Measurements from ENCODE around the gene POLR2L.

POLR2L gene

DNA sequence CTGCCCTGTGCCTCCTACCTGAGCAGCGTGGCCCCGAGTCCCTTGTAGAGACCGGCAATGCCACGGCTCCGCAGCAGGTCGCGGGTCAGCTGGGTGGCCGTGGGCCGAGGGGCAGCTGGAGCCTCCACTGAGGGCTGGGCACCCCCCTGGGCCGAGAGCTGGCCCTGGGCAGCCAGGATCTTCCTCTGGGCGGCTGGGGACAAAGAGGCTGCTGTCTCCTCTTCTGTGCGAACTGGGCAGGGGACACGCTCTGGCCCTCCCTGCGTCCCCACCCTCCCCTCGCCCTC lies 49.9 kb downstream of the POLR2L start:
- TF ChIP-seq, protein P1, sequence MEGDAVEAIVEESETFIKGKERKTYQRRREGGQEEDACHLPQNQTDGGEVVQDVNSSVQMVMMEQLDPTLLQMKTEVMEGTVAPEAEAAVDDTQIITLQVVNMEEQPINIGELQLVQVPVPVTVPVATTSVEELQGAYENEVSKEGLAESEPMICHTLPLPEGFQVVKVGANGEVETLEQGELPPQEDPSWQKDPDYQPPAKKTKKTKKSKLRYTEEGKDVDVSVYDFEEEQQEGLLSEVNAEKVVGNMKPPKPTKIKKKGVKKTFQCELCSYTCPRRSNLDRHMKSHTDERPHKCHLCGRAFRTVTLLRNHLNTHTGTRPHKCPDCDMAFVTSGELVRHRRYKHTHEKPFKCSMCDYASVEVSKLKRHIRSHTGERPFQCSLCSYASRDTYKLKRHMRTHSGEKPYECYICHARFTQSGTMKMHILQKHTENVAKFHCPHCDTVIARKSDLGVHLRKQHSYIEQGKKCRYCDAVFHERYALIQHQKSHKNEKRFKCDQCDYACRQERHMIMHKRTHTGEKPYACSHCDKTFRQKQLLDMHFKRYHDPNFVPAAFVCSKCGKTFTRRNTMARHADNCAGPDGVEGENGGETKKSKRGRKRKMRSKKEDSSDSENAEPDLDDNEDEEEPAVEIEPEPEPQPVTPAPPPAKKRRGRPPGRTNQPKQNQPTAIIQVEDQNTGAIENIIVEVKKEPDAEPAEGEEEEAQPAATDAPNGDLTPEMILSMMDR (IDR thresholded peaks at IDR 0.05) = no peak
- Histone ChIP-seq H3K4me3 (ENCODE audit: low read depth in 1 of 2, low read length in 1 of 2) (no peak overlapping the region), H3K27me3 (peaks cover 39% of the 10 kb centered on the region), H3K9me3 (no peaks in the 10 kb centered on the region), H3K36me3 (peaks cover 7% of the 10 kb centered on the region), H3K27ac (no peak overlapping the region), H3K4me1 (ENCODE audit: control insufficient read depth in 1 of 2, insufficient read depth in 1 of 2, low read depth in 1 of 2, low read length in 1 of 2) (peaks cover 18 to 27% of the 10 kb centered on the region in 2 experiments)

DNA sequence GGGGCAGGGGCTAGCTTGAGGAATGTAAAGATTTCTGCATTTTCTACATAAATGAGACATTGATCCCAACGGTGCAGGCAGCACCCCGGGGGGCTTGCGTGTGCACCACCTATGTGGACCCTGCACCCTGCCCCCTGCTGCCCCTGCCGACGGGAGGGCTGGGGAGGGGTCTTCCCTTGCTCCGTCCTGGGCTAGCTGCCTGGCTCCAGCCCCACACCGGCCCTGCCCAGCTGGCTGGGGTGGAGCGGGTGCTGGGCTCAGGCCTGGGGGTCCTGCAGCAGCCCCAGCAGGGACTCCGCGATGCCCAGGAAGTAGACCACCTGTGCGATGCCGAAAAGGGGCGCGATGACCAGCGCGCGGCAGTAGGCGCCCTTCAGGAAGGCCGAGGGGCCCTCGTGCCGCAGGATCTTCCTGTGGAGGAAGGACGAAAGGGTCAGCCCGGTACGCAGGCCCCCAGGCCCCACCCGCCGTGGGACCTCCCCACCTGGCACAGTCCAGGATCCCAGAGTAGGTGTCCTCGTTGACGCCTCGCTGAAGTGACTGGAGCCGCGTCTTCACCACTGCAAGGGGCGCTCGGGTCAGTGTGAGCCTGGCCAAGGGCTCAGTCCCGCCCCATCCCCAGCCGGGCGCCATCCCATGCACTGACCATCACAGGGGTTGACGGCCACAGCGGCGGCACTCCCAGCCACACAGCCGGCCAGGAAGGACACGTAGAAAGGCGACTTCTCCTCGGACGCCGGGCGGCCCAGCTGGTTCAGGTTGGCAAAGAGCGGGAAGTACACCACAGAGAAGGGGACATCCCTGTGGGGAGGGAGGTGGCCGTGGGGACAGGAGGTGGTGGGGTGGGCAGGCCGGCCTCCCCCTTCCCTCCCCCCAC lies 50.4 kb downstream of the POLR2L start:
- no peaks in the 10 kb centered on the region for H3K9me3 ChIP-seq
- H3K27me3 ChIP-seq = peaks cover 39% of the 10 kb centered on the region
- H3K4me3 ChIP-seq (ENCODE audit: low read depth in 1 of 2, low read length in 1 of 2) = no peak overlapping the region
- no peak overlapping the region for H3K27ac ChIP-seq
- TF ChIP-seq, protein P1 (IDR thresholded peaks at IDR 0.05) = no peak
- H3K4me1 ChIP-seq (ENCODE audit: control insufficient read depth in 1 of 2, insufficient read depth in 1 of 2, low read depth in 1 of 2, low read length in 1 of 2) = peaks cover 12 to 21% of the 10 kb centered on the region in 2 experiments
- H3K36me3 ChIP-seq = peaks cover 7% of the 10 kb centered on the region

DNA sequence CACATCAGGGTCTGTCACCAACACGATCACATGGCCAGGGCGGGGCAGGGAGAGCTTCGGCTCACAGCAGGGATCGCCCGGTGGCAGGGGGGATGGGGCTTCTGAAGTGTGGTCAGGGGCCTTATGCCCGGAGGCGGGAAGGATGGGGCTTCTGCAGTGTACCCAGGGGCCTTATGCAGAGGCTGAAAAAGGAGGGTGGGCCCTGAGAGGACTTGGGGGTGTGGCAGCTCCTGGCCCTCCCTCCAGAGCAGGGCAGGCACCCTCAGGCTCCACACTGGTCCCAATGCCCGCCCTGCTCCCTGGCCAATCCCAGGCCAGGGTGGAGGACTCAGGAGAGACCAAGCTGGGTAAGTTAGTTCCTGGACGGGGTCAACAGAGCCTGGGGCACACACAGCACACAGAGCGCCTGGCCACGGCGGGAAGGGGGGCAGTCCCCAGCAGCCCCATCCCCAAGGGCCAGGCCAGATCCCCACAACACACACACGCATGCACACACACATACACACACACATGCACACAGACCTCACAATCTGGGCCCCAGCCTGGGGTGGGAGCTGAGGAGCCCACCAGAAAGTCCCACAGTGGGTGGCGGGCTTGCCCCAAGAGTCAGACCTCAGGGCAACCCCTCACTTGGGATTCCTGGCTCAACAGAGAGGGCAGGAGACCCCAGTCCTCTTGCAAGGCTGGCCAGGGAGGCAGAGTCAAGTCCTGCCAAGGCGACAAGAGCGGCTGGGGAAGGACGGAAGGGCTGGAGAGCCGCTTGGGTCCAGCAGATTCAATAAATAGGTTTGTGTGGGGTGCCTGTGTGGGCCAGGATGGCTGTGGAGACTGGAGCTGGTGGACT lies 51.4 kb downstream of the POLR2L start:
- Histone ChIP-seq H3K4me1 (ENCODE audit: control insufficient read depth in 1 of 2, insufficient read depth in 1 of 2, low read depth in 1 of 2, low read length in 1 of 2) (peaks cover 4 to 11% of the 10 kb centered on the region in 2 experiments), H3K9me3 (no peaks in the 10 kb centered on the region), H3K27ac (no peak overlapping the region), H3K36me3 (peaks cover 7% of the 10 kb centered on the region), H3K4me3 (ENCODE audit: low read depth in 1 of 2, low read length in 1 of 2) (no peak overlapping the region), H3K27me3 (peaks cover 39% of the 10 kb centered on the region)
- TF ChIP-seq, protein P1 (IDR thresholded peaks at IDR 0.05) = no peak

DNA sequence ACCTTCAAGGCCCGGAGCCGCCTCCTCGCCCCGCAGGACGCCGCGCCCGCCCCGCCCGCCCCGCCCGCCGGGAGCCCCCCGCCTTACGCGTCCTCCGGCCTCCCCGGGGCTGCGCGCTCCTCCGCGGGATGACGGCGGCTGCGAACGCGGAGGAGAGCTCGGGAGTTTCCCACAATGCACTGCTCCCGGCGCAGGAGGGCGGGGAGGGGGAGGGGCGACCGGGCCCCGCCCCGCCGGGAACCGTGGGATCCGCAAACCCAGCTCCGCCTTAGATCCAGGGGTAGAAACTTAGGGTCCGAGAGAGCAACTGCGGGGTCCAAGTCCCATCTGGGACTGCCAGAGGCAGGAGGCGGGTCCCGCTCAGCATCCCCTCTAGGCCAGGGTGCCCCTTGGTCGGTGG lies 52.4 kb downstream of the POLR2L start, which contains the start of gene CEND1:
TSS of gene CEND1 (minus strand) at position 148 of the 400 bp plus-strand sequence. CDS start 1,514 bp downstream, outside the sequence.
- no peak within 1 kb of the TSS for H3K27ac ChIP-seq
- H3K27me3 ChIP-seq = peaks cover 39% of the 10 kb centered on the region
- no peak within 1 kb of the TSS for H3K4me3 ChIP-seq (ENCODE audit: low read depth in 1 of 2, low read length in 1 of 2)
- TF ChIP-seq, protein P1 (IDR thresholded peaks at IDR 0.05) = no peak
- H3K9me3 ChIP-seq = no peaks in the 10 kb centered on the region
- peaks cover 7% of the 10 kb centered on the region for H3K36me3 ChIP-seq
- peaks cover 0 to 2% of the 10 kb centered on the region in 2 experiments for H3K4me1 ChIP-seq (ENCODE audit: control insufficient read depth in 1 of 2, insufficient read depth in 1 of 2, low read depth in 1 of 2, low read length in 1 of 2)

Data from neutrophil (primary cell).